GM12878 (cell line): ENCODE results near the gene PET117. TPM values are rescaled to one million over a fixed set of nuclear protein-coding genes. Genes with fewer than 3 reads are reported as not detected.

Experiments
- ATAC-seq: fragments of 200-7000 bp; cut with Tn5 transposase; 3 replicates; pipeline ENCODE4 v1.9.1; 2020; ENCODE audit warnings: mild to moderate bottlenecking, moderate library complexity
- BruUV-seq: library from RNA; stranded (reverse); fragments of 400-500 nt; replicated peaks from 2 replicates; lab custom pipeline; 2021; lab: Mats Ljungman, UMichigan
- CTCF ChIA-PET: fragments of 300-600 bp; sonication (Branson Sonifier 250); formaldehyde crosslinking; extraction: SDS; loops from one replicate; lab custom pipeline; 2021; ENCODE audit warnings: inconsistent platforms; lab: Yijun Ruan, JAX
- POLR2A ChIA-PET: fragments of 350-600 bp; formaldehyde crosslinking; extraction: SDS; loops from one replicate; lab custom pipeline; 2021; ENCODE audit warnings: inconsistent platforms; lab: Charles Lee
- RAD21 ChIA-PET: fragments of 300-600 bp; sonication (Branson Sonifier 250); formaldehyde crosslinking; loops from one replicate; lab custom pipeline; 2023; ENCODE audit warnings: antibody characterized with exemption; ENCODE audit not compliant: unreplicated experiment; lab: Charles Lee
- SMC1A ChIA-PET: fragments of 300-600 bp; sonication (Branson Sonifier 250); formaldehyde crosslinking; loops from one replicate; lab custom pipeline; 2023; ENCODE audit not compliant: unreplicated experiment, uncharacterized antibody; lab: Charles Lee
- DNase-seq: peaks from one replicate; pipeline ENCODE4 v3.0.0-alpha.2; 2011; ENCODE audit warnings: low read depth, low spot score
- FAIRE-seq: peaks from 3 replicates; lab custom pipeline; 2011; peaks lifted over from hg19 to GRCh38; lab: Jason Lieb, UNC
- H2AFZ ChIP-seq: 2 replicates; pipeline ENCODE4 v1.6.0; 2011; ENCODE audit warnings: low read depth, low read length, control low read depth; ENCODE audit not compliant: control insufficient read depth
- H3K27ac ChIP-seq: 2 replicates; pipeline ENCODE4 v1.5.1; 2011; ENCODE audit warnings: control low read depth; ENCODE audit not compliant: control insufficient read depth, insufficient read depth
- H3K27me3 ChIP-seq, 2 experiments: replicated peaks in 1 of 2; 2 replicates each; pipeline versions ENCODE4 v1.6.0 to v1.6.1; 2011; ENCODE audit warnings: low read length in 1 of 2; ENCODE audit not compliant: control insufficient read depth in 2 of 2, insufficient read depth in 2 of 2
- H3K36me3 ChIP-seq, 2 experiments: 2 replicates each; pipeline ENCODE4 v1.5.1; 2011; ENCODE audit warnings: low read length in 1 of 2; ENCODE audit not compliant: control insufficient read depth in 2 of 2, insufficient read depth in 2 of 2
- H3K4me1 ChIP-seq: 2 replicates; pipeline ENCODE4 v1.6.1; 2011; ENCODE audit warnings: mild to moderate bottlenecking, low read length, moderate library complexity, mixed read lengths; ENCODE audit not compliant: control insufficient read depth, insufficient read depth
- H3K4me2 ChIP-seq: 2 replicates; pipeline ENCODE4 v1.6.0; 2011; ENCODE audit warnings: control low read depth; ENCODE audit not compliant: control insufficient read depth, insufficient read depth
- H3K4me3 ChIP-seq: fragments of 200-600 bp; sonication (generic); 2 replicates; pipeline ENCODE4 v1.5.1; 2016
- H3K79me2 ChIP-seq: 2 replicates; pipeline ENCODE4 v1.6.0; 2011; ENCODE audit warnings: low read length; ENCODE audit not compliant: control insufficient read depth, insufficient read depth
- H3K9ac ChIP-seq: 2 replicates; pipeline ENCODE4 v1.8.0; 2011; ENCODE audit warnings: low read length, control low read depth, mixed read lengths; ENCODE audit not compliant: control insufficient read depth, insufficient read depth
- H3K9me3 ChIP-seq: replicated peaks from 3 replicates; pipeline ENCODE4 v1.5.1; 2011; ENCODE audit warnings: mild to moderate bottlenecking, low read length; ENCODE audit not compliant: control insufficient read depth, insufficient read depth
- H4K20me1 ChIP-seq: 2 replicates; pipeline ENCODE4 v1.6.0; 2011; ENCODE audit not compliant: control insufficient read depth, insufficient read depth
- CHD1 ChIP-seq: IDR thresholded peaks from 2 replicates; pipeline ENCODE4 v1.6.1; 2012; ENCODE audit warnings: low read depth, low read length, improper control_type of control experiment
- GATAD2B ChIP-seq: fragments of 450-650 bp; conservative IDR thresholded peaks from 2 replicates; pipeline ENCODE4 v1.6.1; 2017; ENCODE audit warnings: low read depth, mild to moderate bottlenecking, moderate library complexity
- HDAC2 ChIP-seq: fragments of 200-600 bp; sonication (generic); IDR thresholded peaks from 2 replicates; pipeline ENCODE4 v1.6.1; 2017
- HDAC6 ChIP-seq: fragments of 200-600 bp; sonication (generic); IDR thresholded peaks from one replicate; pipeline ENCODE4 v1.8.0; 2017; ENCODE audit warnings: antibody characterized with exemption; ENCODE audit not compliant: unreplicated experiment
- NFIC ChIP-seq: IDR thresholded peaks from 2 replicates; pipeline ENCODE4 v1.6.1; 2012; ENCODE audit warnings: low read depth, mild to moderate bottlenecking, inconsistent platforms, low read length, moderate library complexity
- SP1 ChIP-seq: IDR thresholded peaks from one replicate; pipeline ENCODE4 v1.6.1; 2011; ENCODE audit warnings: low read depth, low read length
- YBX1 ChIP-seq: fragments of 450-650 bp; IDR thresholded peaks from 2 replicates; pipeline ENCODE4 v1.6.1; 2016; ENCODE audit warnings: antibody characterized with exemption
- YY1 ChIP-seq: IDR thresholded peaks from 2 replicates; pipeline ENCODE4 v1.6.1; 2011; ENCODE audit warnings: low read depth, mild to moderate bottlenecking, low read length
- WGBS: methylation state at CpG from one replicate; pipeline ENCODE4 v1.1.6; 2016; ENCODE audit warnings: low lambda C conversion rate; ENCODE audit not compliant: insufficient replicate concordance, insufficient coverage; ENCODE audit errors: missing lambda C conversion rate; 5-methylcytosine and 5-hydroxymethylcytosine counted together
- in situ Hi-C: fragments of 300-500 bp; cut with MboI; formaldehyde crosslinking; loops from 9 replicates; pipeline ENCODE4 v1.14.3; 2018; ENCODE audit warnings: mixed read lengths
- intact Hi-C: fragments of 100-400 bp; cut with micrococcal nuclease; formaldehyde crosslinking; loops from one replicate; pipeline ENCODE4 v1.14.2; 2022; ENCODE audit not compliant: unreplicated experiment
- polyA plus RNA-seq, 11 experiments: library from polyadenylated mRNA; depleted of rRNA in 4 of 11; unstranded in 6 of 11; stranded (reverse) in 5 of 11; fragments of >200 nt; fragmentation: Nextera tagmentation in 4 of 11; fragmentation: Illumina TruSeq in 1 of 11; extraction: Ambion mirVana in 4 of 11; extraction: Trizol in 1 of 11; gene quantifications; 1 replicate in 1 of 11; 2 replicates in 10 of 11; pipeline versions ENCODE4 v1.2.1 to v1.2.3, GENCODE V29; 2011 to 2016; ENCODE audit warnings: inconsistent platforms in 2 of 11, missing spikeins in 2 of 11, low read depth in 1 of 11
- total RNA-seq, 4 experiments: library from RNA; depleted of rRNA in 3 of 4; stranded (reverse); fragments of >200 nt in 3 of 4; fragmentation: Illumina TruSeq in 1 of 4; extraction: Trizol in 1 of 4; gene quantifications; 2 replicates each; pipeline versions ENCODE4 v1.2.1 to v1.2.3, GENCODE V29; 2013 to 2021
- TF ChIP-seq, protein P1 (sequence below): IDR thresholded peaks from 2 replicates; pipeline ENCODE4 v1.6.1; 2011; ENCODE audit warnings: borderline replicate concordance, low read depth, mild to moderate bottlenecking, moderate library complexity, mixed read lengths, low read length; ENCODE audit not compliant: insufficient read depth; ENCODE audit errors: extremely low read length
- TF ChIP-seq, protein P2 (sequence below): fragments of 450-650 bp; IDR thresholded peaks from 2 replicates; pipeline ENCODE4 v1.6.1; 2017; ENCODE audit warnings: low read depth, mild to moderate bottlenecking, moderate library complexity
- TF ChIP-seq, protein P3 (sequence below), 3 experiments: IDR thresholded peaks in 2 of 3; conservative IDR thresholded peaks in 1 of 3; 2 replicates each; pipeline ENCODE4 v1.5.1; 2011; ENCODE audit warnings: low read depth in 3 of 3, low read length in 3 of 3, mild to moderate bottlenecking in 3 of 3, control low read depth in 2 of 3, moderate library complexity in 2 of 3, inconsistent platforms in 1 of 3, mixed read lengths in 1 of 3; ENCODE audit not compliant: control insufficient read depth in 2 of 3, insufficient read depth in 1 of 3; ENCODE audit errors: extremely low read depth in 1 of 3

The PET117 gene
- total and polyA plus RNA-seq, 10 of the 15 experiments (the other 5 are each of a cell fraction or from before 2014, with no cell fraction given): 6.0 to 20.6 (median 11.8) TPM

DNA sequence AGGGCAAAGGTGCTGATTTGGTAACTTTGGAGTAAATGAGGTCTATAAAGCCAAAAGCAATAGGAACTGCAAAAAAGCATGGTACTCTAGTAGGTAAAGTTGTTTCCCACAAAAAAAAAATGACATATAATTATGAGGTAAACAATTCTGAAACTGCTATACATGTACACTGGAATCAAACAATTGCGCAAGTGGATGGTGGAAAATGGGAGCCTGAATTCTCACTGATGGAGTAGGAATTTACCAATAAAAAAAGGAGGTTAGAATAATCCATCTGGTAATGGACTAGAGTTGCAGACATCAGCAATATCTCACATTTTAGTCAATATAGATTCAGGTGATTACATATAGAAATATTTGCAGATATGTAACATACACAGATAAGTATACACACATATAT, 5.0 kb upstream of the PET117 start:
- in situ Hi-C loops (no loop called here), intact Hi-C loops (loop anchor here (10.0 kb wide), 1 partner anchor 152 kb away; the partner anchor contains the start of gene ZNF133)
- POLR2A ChIA-PET: no interaction called here
- H3K9ac ChIP-seq: no peak overlapping the region
- no peak for DNase-seq
- H4K20me1 ChIP-seq: no peaks in the 10 kb centered on the region
- FAIRE-seq: no peak
- H3K27me3 ChIP-seq: no peaks in the 10 kb centered on the region; a peak in 1 of 4 replicates
- no peaks in the 10 kb centered on the region for H3K79me2 ChIP-seq
- no peaks in the 10 kb centered on the region for H3K4me1 ChIP-seq
- H3K4me2 ChIP-seq: no peak overlapping the region
- no TSS peak for BruUV-seq
- no peaks in the 10 kb centered on the region for H3K9me3 ChIP-seq
- 95% methylated on average over 1 of the region's 1 CpG for WGBS
- RAD21 ChIA-PET: no interaction called here
- H3K4me3 ChIP-seq: no peak overlapping the region
- TF ChIP-seq YBX1: no peak
- no peak for TF ChIP-seq NFIC
- TF ChIP-seq, protein P1, sequence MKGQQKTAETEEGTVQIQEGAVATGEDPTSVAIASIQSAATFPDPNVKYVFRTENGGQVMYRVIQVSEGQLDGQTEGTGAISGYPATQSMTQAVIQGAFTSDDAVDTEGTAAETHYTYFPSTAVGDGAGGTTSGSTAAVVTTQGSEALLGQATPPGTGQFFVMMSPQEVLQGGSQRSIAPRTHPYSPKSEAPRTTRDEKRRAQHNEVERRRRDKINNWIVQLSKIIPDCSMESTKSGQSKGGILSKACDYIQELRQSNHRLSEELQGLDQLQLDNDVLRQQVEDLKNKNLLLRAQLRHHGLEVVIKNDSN: no peak
- no peak for TF ChIP-seq CHD1
- TF ChIP-seq HDAC6: no peak
- TF ChIP-seq, protein P2, sequence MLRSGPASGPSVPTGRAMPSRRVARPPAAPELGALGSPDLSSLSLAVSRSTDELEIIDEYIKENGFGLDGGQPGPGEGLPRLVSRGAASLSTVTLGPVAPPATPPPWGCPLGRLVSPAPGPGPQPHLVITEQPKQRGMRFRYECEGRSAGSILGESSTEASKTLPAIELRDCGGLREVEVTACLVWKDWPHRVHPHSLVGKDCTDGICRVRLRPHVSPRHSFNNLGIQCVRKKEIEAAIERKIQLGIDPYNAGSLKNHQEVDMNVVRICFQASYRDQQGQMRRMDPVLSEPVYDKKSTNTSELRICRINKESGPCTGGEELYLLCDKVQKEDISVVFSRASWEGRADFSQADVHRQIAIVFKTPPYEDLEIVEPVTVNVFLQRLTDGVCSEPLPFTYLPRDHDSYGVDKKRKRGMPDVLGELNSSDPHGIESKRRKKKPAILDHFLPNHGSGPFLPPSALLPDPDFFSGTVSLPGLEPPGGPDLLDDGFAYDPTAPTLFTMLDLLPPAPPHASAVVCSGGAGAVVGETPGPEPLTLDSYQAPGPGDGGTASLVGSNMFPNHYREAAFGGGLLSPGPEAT: no peak
- TF ChIP-seq SP1: no peak
- no peak for TF ChIP-seq YY1
- TF ChIP-seq, protein P3, sequence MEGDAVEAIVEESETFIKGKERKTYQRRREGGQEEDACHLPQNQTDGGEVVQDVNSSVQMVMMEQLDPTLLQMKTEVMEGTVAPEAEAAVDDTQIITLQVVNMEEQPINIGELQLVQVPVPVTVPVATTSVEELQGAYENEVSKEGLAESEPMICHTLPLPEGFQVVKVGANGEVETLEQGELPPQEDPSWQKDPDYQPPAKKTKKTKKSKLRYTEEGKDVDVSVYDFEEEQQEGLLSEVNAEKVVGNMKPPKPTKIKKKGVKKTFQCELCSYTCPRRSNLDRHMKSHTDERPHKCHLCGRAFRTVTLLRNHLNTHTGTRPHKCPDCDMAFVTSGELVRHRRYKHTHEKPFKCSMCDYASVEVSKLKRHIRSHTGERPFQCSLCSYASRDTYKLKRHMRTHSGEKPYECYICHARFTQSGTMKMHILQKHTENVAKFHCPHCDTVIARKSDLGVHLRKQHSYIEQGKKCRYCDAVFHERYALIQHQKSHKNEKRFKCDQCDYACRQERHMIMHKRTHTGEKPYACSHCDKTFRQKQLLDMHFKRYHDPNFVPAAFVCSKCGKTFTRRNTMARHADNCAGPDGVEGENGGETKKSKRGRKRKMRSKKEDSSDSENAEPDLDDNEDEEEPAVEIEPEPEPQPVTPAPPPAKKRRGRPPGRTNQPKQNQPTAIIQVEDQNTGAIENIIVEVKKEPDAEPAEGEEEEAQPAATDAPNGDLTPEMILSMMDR (IDR thresholded peaks at IDR 0.05 in 2 of 3, conservative IDR thresholded peaks at IDR 0.05 in 1 of 3; ENCODE audit: control insufficient read depth in 2 of 3, extremely low read depth in 1 of 3, insufficient read depth in 1 of 3, low read depth in 3 of 3, low read length in 3 of 3): no peak
- no peak for TF ChIP-seq GATAD2B
- no peak for TF ChIP-seq HDAC2
- no peak overlapping the region for H3K27ac ChIP-seq
- H2AFZ ChIP-seq: no peak overlapping the region
- SMC1A ChIA-PET: no interaction called here
- no peak for ATAC-seq
- CTCF ChIA-PET: no interaction called here
- H3K36me3 ChIP-seq: no peaks in the 10 kb centered on the region
